Activated CD4-positive, alpha-beta memory T cell treated with anti-CD3 and anti-CD28 coated beads, Interleukin-2, amount 10 ng/mL, durations not matched to agents 7 days and 5 days (primary cell): Measurements from ENCODE around the gene SACM1L. TPM values are rescaled to one million over a fixed set of nuclear protein-coding genes. Genes with fewer than 3 reads are reported as not detected.

Source experiments
- CTCF ChIA-PET: fragments of 350-600 bp; sonication (Branson Sonifier 250); formaldehyde crosslinking; loops from one replicate; lab custom pipeline; 2021; ENCODE audit warnings: antibody characterized with exemption, inconsistent platforms; lab: Charles Lee
- POLR2A ChIA-PET: fragments of 350-600 bp; sonication (Branson Sonifier 250); formaldehyde crosslinking; loops from one replicate; lab custom pipeline; 2021; ENCODE audit warnings: antibody characterized with exemption; lab: Charles Lee
- DNase-seq: peaks from one replicate; pipeline ENCODE4 v3.0.0-alpha.2; 2020
- H3K27ac Mint-ChIP-seq: one replicate; pipeline ENCODE4 v1.8.0; 2021; ENCODE audit warnings: mild to moderate bottlenecking, mixed read lengths
- H3K27me3 Mint-ChIP-seq: one replicate; pipeline ENCODE4 v1.8.0; 2021; ENCODE audit warnings: mixed read lengths
- H3K36me3 Mint-ChIP-seq: one replicate; pipeline ENCODE4 v1.8.0; 2021; ENCODE audit warnings: low read depth, mixed read lengths
- H3K4me1 Mint-ChIP-seq: one replicate; pipeline ENCODE4 v1.8.0; 2021; ENCODE audit warnings: mixed read lengths
- H3K4me3 Mint-ChIP-seq: one replicate; pipeline ENCODE4 v1.8.0; 2021; ENCODE audit warnings: mild to moderate bottlenecking, mixed read lengths
- H3K9me3 Mint-ChIP-seq: one replicate; pipeline ENCODE4 v1.8.0; 2021; ENCODE audit warnings: mixed read lengths
- total RNA-seq, 2 experiments: library from RNA; stranded (reverse); gene quantifications; one replicate each; pipeline ENCODE4 v1.2.3, GENCODE V29; 2021

Gene SACM1L
- total RNA-seq, 2 experiments from 2014 or later = 101 to 103 TPM

- peak; percentile 10 for DNase-seq
- Mint-ChIP-seq H3K27ac (no peak overlapping the region), H3K27me3 (peaks cover 11% of the 10 kb centered on the region), H3K36me3 (no peaks in the 10 kb centered on the region), H3K9me3 (no peaks in the 10 kb centered on the region), H3K4me3 (no peak overlapping the region), H3K4me1 (no peaks in the 10 kb centered on the region)
- ChIA-PET POLR2A (no interaction called here), CTCF (no interaction called here)
These were observed 90.8 kb downstream of the SACM1L start for GRCh38 chr3:45779746-45780735.

- ChIA-PET POLR2A (no interaction called here), CTCF (no interaction called here)
- no peak overlapping the region for H3K27ac Mint-ChIP-seq
- H3K4me1 Mint-ChIP-seq = no peaks in the 10 kb centered on the region
- peaks cover 19% of the 10 kb centered on the region for H3K27me3 Mint-ChIP-seq
- no peak overlapping the region for H3K4me3 Mint-ChIP-seq
- DNase-seq = peak; percentile 9
- no peaks in the 10 kb centered on the region for H3K36me3 Mint-ChIP-seq
- no peaks in the 10 kb centered on the region for H3K9me3 Mint-ChIP-seq
These were observed 92.1 kb downstream of the SACM1L start for GRCh38 chr3:45781271-45781670.

GRCh38 chr3:45781841-45782240, 92.6 kb downstream of the SACM1L start:
- ChIA-PET CTCF (no interaction called here), POLR2A (no interaction called here)
- Mint-ChIP-seq H3K27ac (no peak overlapping the region), H3K27me3 (peaks cover 24% of the 10 kb centered on the region), H3K36me3 (no peaks in the 10 kb centered on the region), H3K4me3 (no peak overlapping the region), H3K9me3 (no peaks in the 10 kb centered on the region), H3K4me1 (no peaks in the 10 kb centered on the region)
- peak; percentile 5 for DNase-seq

GRCh38 chr3:45782381-45782780, 93.2 kb downstream of the SACM1L start:
- H3K36me3 Mint-ChIP-seq = no peaks in the 10 kb centered on the region
- CTCF ChIA-PET = no interaction called here
- no peak overlapping the region for H3K4me3 Mint-ChIP-seq
- no peaks in the 10 kb centered on the region for H3K9me3 Mint-ChIP-seq
- H3K27ac Mint-ChIP-seq = no peak overlapping the region
- POLR2A ChIA-PET = no interaction called here
- no peaks in the 10 kb centered on the region for H3K4me1 Mint-ChIP-seq
- H3K27me3 Mint-ChIP-seq = peaks cover 30% of the 10 kb centered on the region
- no peak for DNase-seq

- Mint-ChIP-seq H3K9me3 (no peaks in the 10 kb centered on the region), H3K27me3 (peaks cover 36% of the 10 kb centered on the region), H3K36me3 (no peaks in the 10 kb centered on the region), H3K4me3 (no peak overlapping the region), H3K27ac (no peak overlapping the region), H3K4me1 (no peaks in the 10 kb centered on the region)
- ChIA-PET CTCF (no interaction called here), POLR2A (no interaction called here)
- no peak for DNase-seq
These were observed 94.5 kb downstream of the SACM1L start for GRCh38 chr3:45783667-45784066.

- ChIA-PET CTCF (no interaction called here), POLR2A (no interaction called here)
- Mint-ChIP-seq H3K36me3 (no peaks in the 10 kb centered on the region), H3K4me1 (no peaks in the 10 kb centered on the region), H3K27ac (no peak overlapping the region), H3K4me3 (no peak overlapping the region), H3K27me3 (peaks cover 50% of the 10 kb centered on the region), H3K9me3 (peaks cover 7% of the 10 kb centered on the region)
- DNase-seq = no peak
These were observed 96.5 kb downstream of the SACM1L start for GRCh38 chr3:45785605-45786150.

- H3K4me3 Mint-ChIP-seq = no peak overlapping the region
- H3K4me1 Mint-ChIP-seq = no peaks in the 10 kb centered on the region
- no peaks in the 10 kb centered on the region for H3K36me3 Mint-ChIP-seq
- ChIA-PET POLR2A (no interaction called here), CTCF (no interaction called here)
- no peak overlapping the region for H3K27ac Mint-ChIP-seq
- no peak for DNase-seq
- H3K9me3 Mint-ChIP-seq = peaks cover 7% of the 10 kb centered on the region
- H3K27me3 Mint-ChIP-seq = peaks cover 59% of the 10 kb centered on the region
These were observed 97.8 kb downstream of the SACM1L start for GRCh38 chr3:45786801-45787495.

GRCh38 chr3:45787551-45787950, 98.4 kb downstream of the SACM1L start:
- H3K27me3 Mint-ChIP-seq = peaks cover 61% of the 10 kb centered on the region
- ChIA-PET CTCF (no interaction called here), POLR2A (no interaction called here)
- H3K4me1 Mint-ChIP-seq = no peaks in the 10 kb centered on the region
- no peaks in the 10 kb centered on the region for H3K36me3 Mint-ChIP-seq
- DNase-seq = no peak
- H3K27ac Mint-ChIP-seq = no peak overlapping the region
- peaks cover 7% of the 10 kb centered on the region for H3K9me3 Mint-ChIP-seq
- H3K4me3 Mint-ChIP-seq = no peak overlapping the region

GRCh38 chr3:45789235-45789812, 100.1 kb downstream of the SACM1L start:
- CTCF ChIA-PET = no interaction called here
- Mint-ChIP-seq H3K9me3 (peaks cover 7% of the 10 kb centered on the region), H3K27ac (no peak overlapping the region), H3K36me3 (no peaks in the 10 kb centered on the region), H3K27me3 (peaks cover 73% of the 10 kb centered on the region), H3K4me1 (no peaks in the 10 kb centered on the region), H3K4me3 (no peak overlapping the region)
- POLR2A ChIA-PET = no interaction called here
- no peak for DNase-seq

- Mint-ChIP-seq H3K4me1 (peaks cover 3% of the 10 kb centered on the region), H3K36me3 (peaks cover 2% of the 10 kb centered on the region), H3K27me3 (peaks cover 76% of the 10 kb centered on the region), H3K27ac (no peak overlapping the region), H3K4me3 (no peak overlapping the region), H3K9me3 (peaks cover 7% of the 10 kb centered on the region)
- ChIA-PET POLR2A (interaction anchor here (1.1 kb wide), 1 partner anchor 10 kb away, joined by 3 read pairs; no protein-coding TSS in a partner anchor), CTCF (interaction anchor here (0.8 kb wide), 1 partner anchor 11 kb away, joined by 3 read pairs; no protein-coding TSS in a partner anchor)
- DNase-seq = no peak
These were observed 101.4 kb downstream of the SACM1L start for GRCh38 chr3:45790596-45790995.

- ChIA-PET POLR2A (no interaction called here), CTCF (no interaction called here)
- Mint-ChIP-seq H3K4me3 (no peak overlapping the region), H3K9me3 (peaks cover 7% of the 10 kb centered on the region), H3K36me3 (peaks cover 2% of the 10 kb centered on the region), H3K27ac (no peak overlapping the region), H3K27me3 (peaks cover 75% of the 10 kb centered on the region), H3K4me1 (peaks cover 7% of the 10 kb centered on the region)
- no peak for DNase-seq
These were observed 102.8 kb downstream of the SACM1L start for GRCh38 chr3:45792036-45792435.

- peaks cover 2% of the 10 kb centered on the region for H3K36me3 Mint-ChIP-seq
- CTCF ChIA-PET = no interaction called here
- no peak overlapping the region for H3K4me3 Mint-ChIP-seq
- peaks cover 7% of the 10 kb centered on the region for H3K9me3 Mint-ChIP-seq
- DNase-seq = no peak
- H3K27me3 Mint-ChIP-seq = peaks cover 75% of the 10 kb centered on the region
- POLR2A ChIA-PET = no interaction called here
- peaks cover 7% of the 10 kb centered on the region for H3K4me1 Mint-ChIP-seq
- no peak overlapping the region for H3K27ac Mint-ChIP-seq
These were observed 103.4 kb downstream of the SACM1L start for GRCh38 chr3:45792516-45793172.
